Measurements from ENCODE around the gene MACROH2A2. TPM values are rescaled to one million over a fixed set of nuclear protein-coding genes. Genes with fewer than 3 reads are reported as not detected.
"Not testable (repeated sequence)": the region's sequence is repeated elsewhere in the genome, so short reads cannot be mapped to it uniquely, and the experiment has no call there.

The MACROH2A2 gene
- total and polyA plus RNA-seq, 5 donors, result 11.5 to 14.7 (median 13.7) TPM

GRCh38 chr10:70142555-70142954 lies 89.9 kb downstream of the MACROH2A2 start:
- 90% methylated on average over 10 of the region's 10 CpGs for WGBS
- Histone ChIP-seq H3K4me3 (ENCODE audit: low read length) (no peak overlapping the region), H3K9me3 (ENCODE audit: control insufficient read depth, low read length) (no peaks in the 10 kb centered on the region), H3K4me1 (ENCODE audit: control insufficient read depth, insufficient read depth, low read length) (peaks cover 3% of the 10 kb centered on the region), H3K27me3 (ENCODE audit: control insufficient read depth, insufficient read depth) (no peaks in the 10 kb centered on the region), H3K27ac (ENCODE audit: low read length) (no peak overlapping the region)
- ATAC-seq (no peak), DNase-seq (peak in 1 of 3 donors; percentile 29)
- intact Hi-C loops (cut with DNase I), result no loop called here

DNA sequence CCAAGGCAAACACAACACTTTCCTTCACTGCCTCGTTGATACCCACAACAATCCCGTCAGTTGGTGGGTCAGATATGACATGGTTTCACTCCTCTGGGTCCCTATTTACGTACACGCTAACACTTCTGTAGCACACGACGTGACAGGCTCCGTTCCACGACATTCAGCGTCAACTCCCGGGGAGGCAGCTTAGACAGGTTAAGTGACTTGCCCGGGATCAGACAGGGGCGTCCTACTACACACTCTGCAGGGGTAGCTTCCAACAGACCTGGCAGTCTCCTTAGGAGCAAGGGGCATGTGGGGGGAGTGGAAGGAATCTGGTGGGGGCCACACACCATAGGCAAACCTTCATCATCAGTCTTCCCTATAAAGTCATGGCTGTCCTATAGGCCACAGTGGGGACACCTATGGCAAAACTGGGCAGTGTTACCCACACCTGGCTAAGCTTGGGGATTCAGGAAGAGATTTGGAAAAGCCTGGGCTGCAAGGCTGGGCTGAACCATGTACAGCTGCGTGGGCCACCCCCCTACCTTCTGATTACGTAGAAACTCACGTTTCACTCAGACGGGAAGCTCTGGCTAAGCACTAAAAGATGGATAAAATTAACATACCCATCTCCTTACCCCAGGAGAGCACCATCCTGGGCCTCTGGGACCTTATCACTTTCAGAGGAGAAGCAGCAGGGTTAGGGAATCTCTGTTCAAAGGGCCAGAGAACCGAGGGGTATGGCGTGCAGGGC lies 91.9 kb downstream of the MACROH2A2 start:
- DNase-seq, result peak in 1 of 3 donors; percentile 39
- H3K27me3 ChIP-seq (ENCODE audit: control insufficient read depth, insufficient read depth), result no peaks in the 10 kb centered on the region
- H3K4me1 ChIP-seq (ENCODE audit: control insufficient read depth, insufficient read depth, low read length), result peaks cover 3% of the 10 kb centered on the region
- ATAC-seq, result no peak
- no peaks in the 10 kb centered on the region for H3K9me3 ChIP-seq (ENCODE audit: control insufficient read depth, low read length)
- H3K27ac ChIP-seq (ENCODE audit: low read length), result no peak overlapping the region
- 82% methylated on average over 18 of the region's 18 CpGs for WGBS
- intact Hi-C loops (cut with DNase I), result no loop called here
- peak overlapping the region; percentile 65 for H3K4me3 ChIP-seq (ENCODE audit: low read length)

DNA sequence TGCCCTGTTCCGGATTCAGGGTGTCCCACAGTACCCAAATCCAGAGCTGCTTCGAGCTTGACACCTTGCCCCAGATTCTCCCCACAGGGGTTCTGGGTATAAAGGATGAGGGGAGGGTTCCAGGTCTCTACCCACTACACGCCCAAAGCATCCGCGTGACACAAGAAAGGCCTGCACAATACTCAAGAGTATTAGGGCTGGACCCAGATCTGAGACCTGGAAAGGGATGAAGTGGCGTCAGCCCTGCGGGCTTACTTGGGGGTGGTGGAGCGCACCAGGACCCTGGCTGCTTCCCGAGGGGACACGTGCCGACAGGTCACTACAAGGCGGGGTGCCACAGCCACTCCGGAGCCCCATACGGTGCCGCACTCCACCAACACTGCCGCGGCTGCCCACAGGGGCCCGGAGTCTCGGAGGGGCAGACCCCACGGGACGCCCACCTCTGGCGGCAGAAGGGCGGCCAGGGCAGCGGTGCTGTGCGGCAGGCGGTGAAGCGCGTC lies 92.6 kb downstream of the MACROH2A2 start:
- Histone ChIP-seq H3K27ac (ENCODE audit: low read length) (peak overlapping the region; percentile 88), H3K4me3 (ENCODE audit: low read length) (peak overlapping the region; percentile 65), H3K4me1 (ENCODE audit: control insufficient read depth, insufficient read depth, low read length) (peaks cover 3% of the 10 kb centered on the region), H3K9me3 (ENCODE audit: control insufficient read depth, low read length) (no peaks in the 10 kb centered on the region), H3K27me3 (ENCODE audit: control insufficient read depth, insufficient read depth) (no peaks in the 10 kb centered on the region)
- ATAC-seq (no peak), DNase-seq (peak; percentile 51 to 78 (median 71))
- intact Hi-C loops (cut with DNase I), result no loop called here
- WGBS, result 10% methylated on average over 28 of the region's 28 CpGs

GRCh38 chr10:70145666-70146488 lies 93.2 kb downstream of the MACROH2A2 start:
- intact Hi-C loops (cut with DNase I), result no loop called here
- DNase-seq, result peak; percentile 76 to 88 (median 88)
- ATAC-seq, result peak; percentile 77 to 79
- WGBS, result under 1% methylated on average over 97 of the region's 98 CpGs
- H3K27ac ChIP-seq (ENCODE audit: low read length), result peak overlapping the region; percentile 88
- H3K4me1 ChIP-seq (ENCODE audit: control insufficient read depth, insufficient read depth, low read length), result peaks cover 3% of the 10 kb centered on the region
- H3K9me3 ChIP-seq (ENCODE audit: control insufficient read depth, low read length), result no peaks in the 10 kb centered on the region
- H3K4me3 ChIP-seq (ENCODE audit: low read length), result peak overlapping the region; percentile 65
- no peaks in the 10 kb centered on the region for H3K27me3 ChIP-seq (ENCODE audit: control insufficient read depth, insufficient read depth)

- Histone ChIP-seq H3K4me1 (ENCODE audit: control insufficient read depth, insufficient read depth, low read length) (peaks cover 3% of the 10 kb centered on the region), H3K27me3 (ENCODE audit: control insufficient read depth, insufficient read depth) (no peaks in the 10 kb centered on the region), H3K9me3 (ENCODE audit: control insufficient read depth, low read length) (no peaks in the 10 kb centered on the region), H3K27ac (ENCODE audit: low read length) (peak within 1 kb of the TSS; percentile 95), H3K4me3 (ENCODE audit: low read length) (peak within 1 kb of the TSS; percentile 65)
- under 1% methylated on average over 39 of the region's 39 CpGs for WGBS
- DNase-seq (peak; percentile 97 to 99 (median 98)), ATAC-seq (peak; percentile 90 to 95)
- intact Hi-C loops (cut with DNase I), result no loop called here
Observed at GRCh38 chr10:70146489-70147258, 94.0 kb downstream of the MACROH2A2 start, which contains the start of gene TYSND1. TYSND1 (minus strand) TSS chr10:70146700; CDS start chr10:70146586, 114 bp downstream.

- no peak for DNase-seq
- Histone ChIP-seq H3K27me3 (ENCODE audit: control insufficient read depth, insufficient read depth) (no peaks in the 10 kb centered on the region), H3K27ac (ENCODE audit: low read length) (no peak overlapping the region), H3K4me3 (ENCODE audit: low read length) (no peak overlapping the region), H3K9me3 (ENCODE audit: control insufficient read depth, low read length) (no peaks in the 10 kb centered on the region), H3K4me1 (ENCODE audit: control insufficient read depth, insufficient read depth, low read length) (peaks cover 3% of the 10 kb centered on the region)
- WGBS, result 19% methylated on average over 2 of the region's 2 CpGs
- ATAC-seq, result no peak
- intact Hi-C loops (cut with DNase I), result no loop called here
Observed at GRCh38 chr10:70147259-70147625, 94.6 kb downstream of the MACROH2A2 start.

- no peaks in the 10 kb centered on the region for H3K9me3 ChIP-seq (ENCODE audit: control insufficient read depth, low read length)
- WGBS, result 85% methylated on average over 5 of the region's 5 CpGs
- ATAC-seq, result no peak
Observed at GRCh38 chr10:70148516-70148915, 95.9 kb downstream of the MACROH2A2 start.

DNA sequence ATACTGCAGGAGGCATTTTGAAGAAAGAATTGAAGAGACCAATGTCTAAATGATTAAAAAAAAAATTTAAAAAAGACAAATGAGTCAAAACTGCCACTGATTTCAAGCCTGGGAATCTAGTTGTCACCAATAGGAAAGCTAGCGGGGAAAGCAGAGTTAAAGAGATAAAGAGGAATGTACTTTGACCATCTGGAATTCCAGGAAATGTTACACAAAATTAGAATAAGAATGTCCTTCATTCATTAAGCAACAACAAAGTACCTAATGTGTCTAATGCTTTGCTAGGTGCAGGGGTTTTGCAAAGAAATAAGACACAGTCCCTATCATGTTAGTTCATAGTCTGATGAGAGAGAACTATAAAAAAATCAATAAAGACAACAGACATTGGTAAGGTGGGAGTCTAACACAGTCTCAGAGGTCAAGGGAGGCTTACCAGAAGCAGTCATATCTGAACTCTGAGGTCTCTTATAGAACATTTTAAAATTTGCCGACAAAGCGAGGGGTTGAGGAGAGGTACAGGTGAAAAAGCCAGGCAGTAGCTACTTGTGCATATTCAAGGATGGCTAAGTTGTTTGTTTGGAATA lies 102.7 kb downstream of the MACROH2A2 start:
- H3K9me3 ChIP-seq (ENCODE audit: control insufficient read depth, low read length), result no peaks in the 10 kb centered on the region
- 62% methylated on average over 3 of the region's 3 CpGs for WGBS
- DNase-seq (no peak), ATAC-seq (no peak)
- H3K27me3 ChIP-seq (ENCODE audit: control insufficient read depth, insufficient read depth), result no peaks in the 10 kb centered on the region
- intact Hi-C loops (cut with DNase I), result no loop called here
- no peak overlapping the region for H3K4me3 ChIP-seq (ENCODE audit: low read length)
- H3K27ac ChIP-seq (ENCODE audit: low read length), result no peak overlapping the region
- no peaks in the 10 kb centered on the region for H3K4me1 ChIP-seq (ENCODE audit: control insufficient read depth, insufficient read depth, low read length)

More at GRCh38 chr10:70148516-70148915, 95.9 kb downstream of the MACROH2A2 start:
- peaks cover 3% of the 10 kb centered on the region for H3K4me1 ChIP-seq (ENCODE audit: control insufficient read depth, insufficient read depth, low read length)
- no peak for DNase-seq
- H3K27me3 ChIP-seq (ENCODE audit: control insufficient read depth, insufficient read depth), result no peaks in the 10 kb centered on the region
- H3K4me3 ChIP-seq (ENCODE audit: low read length), result no peak overlapping the region
- H3K27ac ChIP-seq (ENCODE audit: low read length), result no peak overlapping the region
- intact Hi-C loops (cut with DNase I), result no loop called here

DNA sequence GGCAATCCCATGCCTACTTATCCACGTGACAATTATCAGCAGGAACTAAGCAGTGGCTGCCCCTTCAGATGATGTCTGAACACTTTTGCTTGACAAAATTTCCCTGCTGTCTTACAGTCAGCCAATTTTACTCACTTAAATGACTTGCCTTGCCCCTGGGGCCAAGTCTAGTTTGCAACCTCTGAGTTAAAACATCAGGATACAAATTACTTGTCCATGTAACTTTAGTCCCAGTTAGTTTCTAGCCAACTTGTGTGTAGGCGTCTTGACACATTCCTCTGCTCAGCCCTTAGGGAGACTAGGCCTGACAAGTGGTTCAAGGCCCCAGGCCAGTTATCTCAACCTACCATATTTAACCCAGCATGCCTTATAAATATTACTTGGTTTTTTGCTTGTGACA lies 105.5 kb downstream of the MACROH2A2 start:
- WGBS, result 32% methylated on average over 2 of the region's 2 CpGs
- Histone ChIP-seq H3K4me3 (ENCODE audit: low read length) (no peak overlapping the region), H3K27ac (ENCODE audit: low read length) (no peak overlapping the region), H3K27me3 (ENCODE audit: control insufficient read depth, insufficient read depth) (no peaks in the 10 kb centered on the region), H3K9me3 (ENCODE audit: control insufficient read depth, low read length) (no peaks in the 10 kb centered on the region), H3K4me1 (ENCODE audit: control insufficient read depth, insufficient read depth, low read length) (no peaks in the 10 kb centered on the region)
- intact Hi-C loops (cut with DNase I), result no loop called here
- ATAC-seq (peak; percentile 63 to 73), DNase-seq (no peak)

DNA sequence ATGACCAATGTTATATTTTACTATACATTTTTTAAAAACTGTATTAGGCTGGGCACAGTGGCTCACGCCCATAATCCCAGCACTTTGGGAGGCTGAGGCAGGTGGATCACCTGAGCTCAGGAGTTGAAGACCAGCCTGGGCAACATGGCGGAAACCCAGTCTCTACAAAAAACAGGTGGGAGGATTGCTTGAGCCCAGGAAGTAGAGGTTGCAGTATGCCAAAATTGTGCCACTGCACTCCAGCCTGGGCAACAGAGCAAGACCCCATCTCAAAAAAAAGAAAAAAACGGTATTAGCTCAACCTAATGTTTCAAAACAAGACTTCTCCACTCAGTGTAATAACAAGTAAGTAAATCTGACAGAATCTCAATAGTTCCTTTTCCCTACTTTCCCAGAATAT lies 106.7 kb downstream of the MACROH2A2 start:
- 27% methylated on average over 3 of the region's 3 CpGs for WGBS
- H3K9me3 ChIP-seq (ENCODE audit: control insufficient read depth, low read length); H3K4me3 ChIP-seq (ENCODE audit: low read length); ATAC-seq; intact Hi-C loops (cut with DNase I); H3K27ac ChIP-seq (ENCODE audit: low read length); DNase-seq; H3K27me3 ChIP-seq (ENCODE audit: control insufficient read depth, insufficient read depth); H3K4me1 ChIP-seq (ENCODE audit: control insufficient read depth, insufficient read depth, low read length): not testable (repeated sequence)

Measured in right cardiac atrium (tissue), 5 donors.